ENCODE measurements around the gene CFAP61. TPM values are rescaled to one million over a fixed set of nuclear protein-coding genes. Genes with fewer than 3 reads are reported as not detected.

CFAP61 gene
- total RNA-seq, 4 donors from 2014 or later: 0.19 to 1.4 (median 1.1) TPM

DNA sequence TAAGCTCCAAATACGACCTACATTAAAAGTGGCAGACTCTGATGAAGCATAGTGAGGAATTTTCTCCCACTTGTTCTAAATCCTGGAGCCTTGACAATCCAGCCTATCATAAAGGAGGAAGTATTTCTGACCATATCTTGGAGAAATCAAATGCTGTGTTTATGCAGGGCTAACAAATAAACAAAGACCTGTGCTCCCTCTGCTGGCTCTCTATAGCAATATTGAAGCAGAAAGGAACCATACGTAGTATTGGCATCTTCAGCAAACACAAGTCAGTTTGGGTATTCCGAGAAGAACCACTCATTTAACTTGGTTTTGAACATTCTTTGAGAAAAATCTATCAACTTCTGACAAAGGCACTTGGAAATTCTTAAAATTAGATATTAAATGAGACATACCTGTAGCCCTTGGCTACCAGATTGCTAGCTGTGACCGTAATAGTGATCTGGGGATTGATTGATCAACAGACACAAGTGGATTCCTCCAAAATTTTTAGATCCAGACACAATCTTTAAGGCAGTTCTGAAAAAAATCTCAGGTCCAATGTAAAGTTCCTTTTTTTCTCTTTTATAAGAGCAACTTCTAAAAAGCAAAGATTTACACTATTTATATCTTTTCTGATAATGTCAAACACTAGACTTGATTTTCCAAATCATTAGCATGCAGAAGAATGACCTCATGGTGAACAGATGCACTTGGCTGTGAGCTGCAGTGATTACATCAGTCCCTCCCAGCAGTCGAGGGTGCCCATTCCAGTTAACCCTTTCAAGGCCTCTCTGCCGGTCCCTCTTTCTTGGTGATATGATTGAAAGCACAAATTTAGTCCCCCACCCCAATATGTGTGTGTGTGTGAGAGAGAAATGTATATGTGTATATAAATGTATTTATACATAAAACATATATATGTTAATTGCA, 355.8 kb downstream of the CFAP61 start:
- no peak overlapping the region for H3K4me3 ChIP-seq (ENCODE audit: low read depth, poor library complexity, severe bottlenecking)
- peak in 1 of 2 donors; percentile 0 for DNase-seq (ENCODE audit: low spot score in 2 of 2)
- TF ChIP-seq POLR2A (IDR thresholded peaks at IDR 0.05): no peak
- TF ChIP-seq, protein P1, sequence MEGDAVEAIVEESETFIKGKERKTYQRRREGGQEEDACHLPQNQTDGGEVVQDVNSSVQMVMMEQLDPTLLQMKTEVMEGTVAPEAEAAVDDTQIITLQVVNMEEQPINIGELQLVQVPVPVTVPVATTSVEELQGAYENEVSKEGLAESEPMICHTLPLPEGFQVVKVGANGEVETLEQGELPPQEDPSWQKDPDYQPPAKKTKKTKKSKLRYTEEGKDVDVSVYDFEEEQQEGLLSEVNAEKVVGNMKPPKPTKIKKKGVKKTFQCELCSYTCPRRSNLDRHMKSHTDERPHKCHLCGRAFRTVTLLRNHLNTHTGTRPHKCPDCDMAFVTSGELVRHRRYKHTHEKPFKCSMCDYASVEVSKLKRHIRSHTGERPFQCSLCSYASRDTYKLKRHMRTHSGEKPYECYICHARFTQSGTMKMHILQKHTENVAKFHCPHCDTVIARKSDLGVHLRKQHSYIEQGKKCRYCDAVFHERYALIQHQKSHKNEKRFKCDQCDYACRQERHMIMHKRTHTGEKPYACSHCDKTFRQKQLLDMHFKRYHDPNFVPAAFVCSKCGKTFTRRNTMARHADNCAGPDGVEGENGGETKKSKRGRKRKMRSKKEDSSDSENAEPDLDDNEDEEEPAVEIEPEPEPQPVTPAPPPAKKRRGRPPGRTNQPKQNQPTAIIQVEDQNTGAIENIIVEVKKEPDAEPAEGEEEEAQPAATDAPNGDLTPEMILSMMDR (IDR thresholded peaks at IDR 0.05): no peak
- WGBS, 2 donors: 56 to 57% methylated on average over 6 of the region's 6 CpGs
- intact Hi-C loops (cut with DNase I; ENCODE audit: low total_unique reads): no loop called here

DNA sequence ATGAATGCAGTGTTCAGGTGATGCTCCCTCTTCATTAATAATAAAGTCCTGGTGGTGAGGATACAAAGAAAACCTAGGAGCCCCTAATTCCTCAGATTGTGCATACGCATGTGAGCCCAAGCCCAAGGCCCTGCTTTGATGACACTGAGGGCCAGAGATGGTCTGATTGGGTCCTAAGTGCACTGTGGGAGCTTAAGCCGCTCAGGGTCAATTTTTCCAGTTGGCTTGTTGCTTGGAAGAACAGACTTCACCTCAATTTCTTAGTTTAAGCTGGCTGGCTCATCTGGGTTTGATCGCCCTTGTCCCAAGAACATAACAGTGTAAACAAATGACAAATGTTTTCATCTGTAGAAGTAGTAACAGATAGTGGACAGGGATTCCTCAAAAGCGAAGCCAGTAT, 357.0 kb downstream of the CFAP61 start:
- TF ChIP-seq, protein P1 (IDR thresholded peaks at IDR 0.05): no peak
- no peak for TF ChIP-seq POLR2A (IDR thresholded peaks at IDR 0.05)
- DNase-seq (ENCODE audit: low spot score in 2 of 2): no peak
- intact Hi-C loops (cut with DNase I; ENCODE audit: low total_unique reads): no loop called here
- WGBS, 2 donors: 94 to 98% methylated on average over 4 of the region's 4 CpGs
- no peak overlapping the region for H3K4me3 ChIP-seq (ENCODE audit: low read depth, poor library complexity, severe bottlenecking)

Other genes with a start within 250 kb of the CFAP61 start
- gene NAA20, start 35.2 kb upstream of the CFAP61 start, total RNA-seq: 10 to 100 TPM; 27.2 to 38.4 (median 33.1) TPM
- gene CRNKL1, start 66 bp upstream of the CFAP61 start, total RNA-seq: 10 to 100 TPM; 19.5 to 25.3 (median 20.7) TPM